Measurements from ENCODE around the gene ZNF726.
"Not testable (repeated sequence)": the region's sequence is repeated elsewhere in the genome, so short reads cannot be mapped to it uniquely, and the experiment has no call there.

ZNF726 gene

DNA sequence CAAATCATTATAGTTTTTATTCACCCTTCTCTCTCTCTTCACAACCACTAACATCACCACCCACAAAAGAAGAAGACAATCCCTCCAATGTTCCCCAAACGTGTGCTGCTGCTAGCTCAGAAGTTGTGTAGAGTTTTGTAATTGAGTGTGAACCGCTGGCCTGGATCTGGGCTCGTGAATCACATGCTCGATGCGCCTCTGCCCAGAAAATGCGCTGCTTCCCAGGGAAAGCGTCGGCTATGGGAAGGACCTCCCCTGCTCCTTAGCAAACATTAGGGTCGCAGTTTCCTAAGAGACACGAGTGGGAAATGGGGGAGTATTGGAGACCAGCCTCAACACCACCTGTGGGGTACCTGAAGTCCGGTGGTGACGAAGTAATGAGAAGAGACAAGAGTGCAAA lies 38.4 kb upstream of the ZNF726 start:
- Histone ChIP-seq H3K27me3 (ENCODE audit: insufficient read depth, poor library complexity, severe bottlenecking) (no peaks in the 10 kb centered on the region), H3K27ac (ENCODE audit: poor library complexity, severe bottlenecking) (no peak overlapping the region), H3K4me3 (ENCODE audit: severe bottlenecking) (no peak overlapping the region), H3K36me3 (ENCODE audit: low read depth) (no peaks in the 10 kb centered on the region), H3K9me3 (ENCODE audit: severe bottlenecking) (no peaks in the 10 kb centered on the region), H3K4me1 (ENCODE audit: insufficient read depth, poor library complexity, severe bottlenecking) (no peaks in the 10 kb centered on the region)
- ATAC-seq (ENCODE audit: low read depth) (no peak), DNase-seq (ENCODE audit: low spot score) (no peak)
- TF ChIP-seq, protein P1, sequence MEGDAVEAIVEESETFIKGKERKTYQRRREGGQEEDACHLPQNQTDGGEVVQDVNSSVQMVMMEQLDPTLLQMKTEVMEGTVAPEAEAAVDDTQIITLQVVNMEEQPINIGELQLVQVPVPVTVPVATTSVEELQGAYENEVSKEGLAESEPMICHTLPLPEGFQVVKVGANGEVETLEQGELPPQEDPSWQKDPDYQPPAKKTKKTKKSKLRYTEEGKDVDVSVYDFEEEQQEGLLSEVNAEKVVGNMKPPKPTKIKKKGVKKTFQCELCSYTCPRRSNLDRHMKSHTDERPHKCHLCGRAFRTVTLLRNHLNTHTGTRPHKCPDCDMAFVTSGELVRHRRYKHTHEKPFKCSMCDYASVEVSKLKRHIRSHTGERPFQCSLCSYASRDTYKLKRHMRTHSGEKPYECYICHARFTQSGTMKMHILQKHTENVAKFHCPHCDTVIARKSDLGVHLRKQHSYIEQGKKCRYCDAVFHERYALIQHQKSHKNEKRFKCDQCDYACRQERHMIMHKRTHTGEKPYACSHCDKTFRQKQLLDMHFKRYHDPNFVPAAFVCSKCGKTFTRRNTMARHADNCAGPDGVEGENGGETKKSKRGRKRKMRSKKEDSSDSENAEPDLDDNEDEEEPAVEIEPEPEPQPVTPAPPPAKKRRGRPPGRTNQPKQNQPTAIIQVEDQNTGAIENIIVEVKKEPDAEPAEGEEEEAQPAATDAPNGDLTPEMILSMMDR (IDR thresholded peaks at IDR 0.05; ENCODE audit: poor library complexity, severe bottlenecking), result no peak

DNA sequence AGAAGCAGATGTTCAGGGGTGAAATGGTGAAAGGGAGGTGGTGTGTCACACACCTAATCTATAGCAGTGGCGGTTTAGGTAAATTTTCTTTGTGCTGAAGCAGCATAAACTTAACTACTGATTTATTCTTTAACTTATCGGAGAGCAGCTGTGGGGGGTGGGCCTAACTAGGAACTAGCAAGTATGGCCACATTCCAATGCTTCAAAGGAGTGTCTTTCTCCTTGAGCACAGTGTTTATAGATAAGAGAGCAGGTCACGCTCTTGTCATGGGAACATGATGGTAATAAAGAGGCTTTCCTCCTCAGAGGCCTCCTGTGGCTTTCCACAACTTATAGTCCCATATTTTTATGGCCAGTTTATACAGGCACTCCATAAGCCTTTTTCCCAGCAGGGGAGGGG lies 37.9 kb upstream of the ZNF726 start:
- not testable (repeated sequence) for H3K4me3 ChIP-seq (ENCODE audit: severe bottlenecking); H3K27me3 ChIP-seq (ENCODE audit: insufficient read depth, poor library complexity, severe bottlenecking); H3K27ac ChIP-seq (ENCODE audit: poor library complexity, severe bottlenecking); H3K4me1 ChIP-seq (ENCODE audit: insufficient read depth, poor library complexity, severe bottlenecking); H3K9me3 ChIP-seq (ENCODE audit: severe bottlenecking); ATAC-seq (ENCODE audit: low read depth); DNase-seq (ENCODE audit: low spot score); H3K36me3 ChIP-seq (ENCODE audit: low read depth)

DNA sequence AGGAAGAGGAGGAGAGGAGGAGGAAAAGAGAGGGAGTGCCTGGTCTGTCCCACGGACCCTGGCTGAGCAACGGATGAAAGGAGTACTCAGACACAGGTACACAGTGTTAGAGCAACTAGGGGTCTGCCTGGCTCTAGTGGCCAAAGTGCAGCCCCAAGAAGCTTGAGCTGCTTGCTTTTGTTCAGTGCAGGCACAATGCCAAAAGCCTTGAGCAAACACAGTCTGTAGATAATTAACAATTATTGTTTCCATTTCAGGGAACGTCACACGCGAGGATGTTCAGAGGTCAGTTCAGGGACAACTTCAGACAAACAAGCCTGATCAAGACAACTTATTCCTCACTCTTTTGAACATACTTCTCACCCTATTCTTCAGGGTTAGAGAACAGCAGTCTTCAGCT lies 32.2 kb upstream of the ZNF726 start:
- Histone ChIP-seq H3K4me3 (ENCODE audit: severe bottlenecking) (no peak overlapping the region), H3K27ac (ENCODE audit: poor library complexity, severe bottlenecking) (no peak overlapping the region), H3K4me1 (ENCODE audit: insufficient read depth, poor library complexity, severe bottlenecking) (no peaks in the 10 kb centered on the region), H3K27me3 (ENCODE audit: insufficient read depth, poor library complexity, severe bottlenecking) (no peaks in the 10 kb centered on the region), H3K36me3 (ENCODE audit: low read depth) (no peaks in the 10 kb centered on the region), H3K9me3 (ENCODE audit: severe bottlenecking) (no peaks in the 10 kb centered on the region)
- ATAC-seq (ENCODE audit: low read depth) (no peak), DNase-seq (ENCODE audit: low spot score) (no peak)
- TF ChIP-seq, protein P1 (IDR thresholded peaks at IDR 0.05; ENCODE audit: poor library complexity, severe bottlenecking), result no peak

GRCh38 chr19:23884363-23884762 lies 30.3 kb upstream of the ZNF726 start:
- no peak overlapping the region for H3K27ac ChIP-seq (ENCODE audit: poor library complexity, severe bottlenecking)
- ATAC-seq (ENCODE audit: low read depth), result no peak
- no peaks in the 10 kb centered on the region for H3K27me3 ChIP-seq (ENCODE audit: insufficient read depth, poor library complexity, severe bottlenecking)
- DNase-seq (ENCODE audit: low spot score), result no peak
- H3K4me1 ChIP-seq (ENCODE audit: insufficient read depth, poor library complexity, severe bottlenecking), result no peaks in the 10 kb centered on the region
- no peak overlapping the region for H3K4me3 ChIP-seq (ENCODE audit: severe bottlenecking)
- TF ChIP-seq, protein P1 (IDR thresholded peaks at IDR 0.05; ENCODE audit: poor library complexity, severe bottlenecking), result no peak
- H3K9me3 ChIP-seq (ENCODE audit: severe bottlenecking), result no peaks in the 10 kb centered on the region
- H3K36me3 ChIP-seq (ENCODE audit: low read depth), result no peaks in the 10 kb centered on the region

- Histone ChIP-seq H3K9me3 (ENCODE audit: severe bottlenecking) (no peaks in the 10 kb centered on the region), H3K27me3 (ENCODE audit: insufficient read depth, poor library complexity, severe bottlenecking) (no peaks in the 10 kb centered on the region), H3K4me3 (ENCODE audit: severe bottlenecking) (no peak overlapping the region), H3K36me3 (ENCODE audit: low read depth) (no peaks in the 10 kb centered on the region), H3K27ac (ENCODE audit: poor library complexity, severe bottlenecking) (no peak overlapping the region), H3K4me1 (ENCODE audit: insufficient read depth, poor library complexity, severe bottlenecking) (no peaks in the 10 kb centered on the region)
- DNase-seq (ENCODE audit: low spot score), result no peak
- ATAC-seq (ENCODE audit: low read depth), result no peak
- TF ChIP-seq, protein P1 (IDR thresholded peaks at IDR 0.05; ENCODE audit: poor library complexity, severe bottlenecking), result no peak
Observed at GRCh38 chr19:23887642-23888041, 27.0 kb upstream of the ZNF726 start.

DNA sequence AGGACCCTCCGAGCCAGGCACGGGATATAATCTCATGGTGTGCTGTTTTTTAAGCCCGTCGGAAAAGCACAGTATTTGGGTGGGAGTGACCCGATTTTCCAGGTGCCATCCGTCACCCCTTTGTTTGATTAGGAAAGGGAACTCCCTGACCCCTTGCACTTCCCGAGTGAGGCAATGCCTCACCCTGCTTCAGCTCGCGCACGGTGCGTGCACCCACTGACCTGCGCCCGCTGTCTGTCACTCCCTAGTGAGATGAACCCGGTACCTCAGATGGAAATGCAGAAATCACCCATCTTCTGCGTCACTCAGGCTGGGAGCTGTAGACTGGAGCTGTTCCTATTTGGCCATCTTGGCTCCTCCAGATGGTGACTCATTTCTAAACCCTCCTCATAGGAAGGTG lies 18.6 kb upstream of the ZNF726 start:
- not testable (repeated sequence) for H3K9me3 ChIP-seq (ENCODE audit: severe bottlenecking); ATAC-seq (ENCODE audit: low read depth)

More for the DNA sequence above, 18.6 kb upstream of the ZNF726 start:
- not testable (repeated sequence) for H3K4me3 ChIP-seq (ENCODE audit: severe bottlenecking); H3K36me3 ChIP-seq (ENCODE audit: low read depth); H3K4me1 ChIP-seq (ENCODE audit: insufficient read depth, poor library complexity, severe bottlenecking); DNase-seq (ENCODE audit: low spot score); H3K27ac ChIP-seq (ENCODE audit: poor library complexity, severe bottlenecking); H3K27me3 ChIP-seq (ENCODE audit: insufficient read depth, poor library complexity, severe bottlenecking)
